Hypothalamus (tissue), 51 donors: ENCODE data around the gene TP53BP2.
"Not testable (repeated sequence)": the region's sequence is repeated elsewhere in the genome, so short reads cannot be mapped to it uniquely, and the experiment has no call there.

Experiments
- DNase-seq, 51 donors: peaks; one replicate each; lab custom pipeline; 2025; lab: John Stamatoyannopoulos, UW

TP53BP2 gene, protein sequence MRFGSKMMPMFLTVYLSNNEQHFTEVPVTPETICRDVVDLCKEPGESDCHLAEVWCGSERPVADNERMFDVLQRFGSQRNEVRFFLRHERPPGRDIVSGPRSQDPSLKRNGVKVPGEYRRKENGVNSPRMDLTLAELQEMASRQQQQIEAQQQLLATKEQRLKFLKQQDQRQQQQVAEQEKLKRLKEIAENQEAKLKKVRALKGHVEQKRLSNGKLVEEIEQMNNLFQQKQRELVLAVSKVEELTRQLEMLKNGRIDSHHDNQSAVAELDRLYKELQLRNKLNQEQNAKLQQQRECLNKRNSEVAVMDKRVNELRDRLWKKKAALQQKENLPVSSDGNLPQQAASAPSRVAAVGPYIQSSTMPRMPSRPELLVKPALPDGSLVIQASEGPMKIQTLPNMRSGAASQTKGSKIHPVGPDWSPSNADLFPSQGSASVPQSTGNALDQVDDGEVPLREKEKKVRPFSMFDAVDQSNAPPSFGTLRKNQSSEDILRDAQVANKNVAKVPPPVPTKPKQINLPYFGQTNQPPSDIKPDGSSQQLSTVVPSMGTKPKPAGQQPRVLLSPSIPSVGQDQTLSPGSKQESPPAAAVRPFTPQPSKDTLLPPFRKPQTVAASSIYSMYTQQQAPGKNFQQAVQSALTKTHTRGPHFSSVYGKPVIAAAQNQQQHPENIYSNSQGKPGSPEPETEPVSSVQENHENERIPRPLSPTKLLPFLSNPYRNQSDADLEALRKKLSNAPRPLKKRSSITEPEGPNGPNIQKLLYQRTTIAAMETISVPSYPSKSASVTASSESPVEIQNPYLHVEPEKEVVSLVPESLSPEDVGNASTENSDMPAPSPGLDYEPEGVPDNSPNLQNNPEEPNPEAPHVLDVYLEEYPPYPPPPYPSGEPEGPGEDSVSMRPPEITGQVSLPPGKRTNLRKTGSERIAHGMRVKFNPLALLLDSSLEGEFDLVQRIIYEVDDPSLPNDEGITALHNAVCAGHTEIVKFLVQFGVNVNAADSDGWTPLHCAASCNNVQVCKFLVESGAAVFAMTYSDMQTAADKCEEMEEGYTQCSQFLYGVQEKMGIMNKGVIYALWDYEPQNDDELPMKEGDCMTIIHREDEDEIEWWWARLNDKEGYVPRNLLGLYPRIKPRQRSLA

DNA sequence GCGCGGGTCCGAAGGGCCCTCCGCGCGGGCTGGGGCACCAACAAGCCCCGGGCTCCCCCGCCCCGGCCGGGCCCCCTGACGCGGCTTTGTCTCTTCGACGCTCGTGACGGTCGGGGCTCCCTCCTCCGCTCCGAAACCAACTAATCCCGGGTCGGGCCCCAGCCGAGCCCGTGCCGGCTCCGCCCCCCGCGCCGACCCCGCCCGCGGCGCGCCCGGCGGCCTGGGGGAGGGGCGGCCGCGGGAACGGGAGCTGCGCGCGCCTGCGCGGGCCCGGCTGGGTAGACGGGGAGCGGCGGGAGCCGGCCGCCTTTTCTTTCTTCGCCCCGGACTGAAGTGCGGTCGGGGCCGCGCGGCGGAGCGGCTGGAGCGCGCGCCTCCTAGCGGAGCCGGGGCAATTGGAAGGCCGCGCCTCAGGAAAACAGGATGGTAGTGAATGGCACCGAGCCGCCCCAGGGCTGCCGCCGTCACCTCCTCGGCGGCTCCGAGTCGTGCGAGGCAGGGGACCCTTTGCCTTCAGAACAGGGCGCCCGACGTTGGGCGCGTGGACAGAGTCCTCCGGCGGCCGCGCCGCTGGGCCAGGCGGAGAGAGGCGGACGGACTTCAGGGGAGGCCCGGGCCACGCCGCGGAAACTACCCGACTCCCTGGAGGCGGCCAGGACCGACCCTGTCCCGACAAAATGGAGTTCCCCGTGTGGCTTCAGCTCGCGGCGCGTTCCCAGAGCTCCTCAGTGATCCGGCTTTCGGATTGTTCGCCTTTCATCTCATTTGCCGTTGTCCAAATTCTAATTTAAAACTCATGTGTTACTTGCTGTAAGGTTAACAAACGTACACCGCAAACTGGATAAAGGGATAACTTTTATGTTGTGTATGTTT is at the start of gene TP53BP2:
Gene TP53BP2 (minus strand): TSS at position 138 of the 873 bp plus-strand sequence. CDS start 267 bp downstream, outside the sequence.
- DNase-seq, result peak; percentile 38 to 97 (median 85)

DNA sequence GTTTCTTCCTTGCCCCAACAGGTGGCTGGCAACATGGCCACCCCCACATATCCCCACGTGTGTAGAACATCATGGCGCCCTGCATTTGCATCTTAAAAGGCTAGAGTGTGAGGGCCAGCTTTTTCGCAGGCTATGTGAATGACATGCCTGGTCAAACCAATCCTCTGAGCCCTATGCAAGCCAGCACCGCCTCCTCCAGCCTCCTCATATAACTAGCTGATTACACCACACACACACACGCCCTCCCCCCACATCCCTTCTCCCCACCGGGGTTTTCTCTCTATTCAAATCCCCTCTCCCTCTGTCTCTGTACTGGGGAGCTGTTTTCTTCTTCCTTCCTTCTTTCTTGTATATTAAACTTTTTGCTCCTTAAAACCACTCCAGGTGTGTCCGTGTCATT is 44.7 kb upstream of the TP53BP2 start:
- not testable (repeated sequence) for DNase-seq

DNA sequence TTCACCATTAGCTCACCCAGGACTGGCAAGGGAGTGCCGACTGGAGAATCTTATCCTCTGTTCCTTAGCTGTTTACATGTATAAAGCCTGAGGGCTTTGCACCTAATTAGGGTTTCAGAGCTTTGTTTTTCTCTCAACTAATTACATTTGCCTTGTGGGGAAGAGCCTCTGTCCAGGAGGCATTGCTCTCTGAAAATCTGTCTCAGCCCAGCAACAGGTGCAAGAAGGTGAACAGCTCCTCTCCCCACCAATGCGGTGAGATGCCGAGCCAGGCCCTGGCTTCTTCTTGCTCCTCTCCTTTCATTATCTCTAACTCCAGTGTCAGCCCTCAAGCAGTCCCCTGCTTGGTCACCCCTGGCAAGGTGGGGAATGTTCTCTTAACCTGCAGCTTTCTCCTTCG is 43.6 kb upstream of the TP53BP2 start:
- not testable (repeated sequence) for DNase-seq

DNA sequence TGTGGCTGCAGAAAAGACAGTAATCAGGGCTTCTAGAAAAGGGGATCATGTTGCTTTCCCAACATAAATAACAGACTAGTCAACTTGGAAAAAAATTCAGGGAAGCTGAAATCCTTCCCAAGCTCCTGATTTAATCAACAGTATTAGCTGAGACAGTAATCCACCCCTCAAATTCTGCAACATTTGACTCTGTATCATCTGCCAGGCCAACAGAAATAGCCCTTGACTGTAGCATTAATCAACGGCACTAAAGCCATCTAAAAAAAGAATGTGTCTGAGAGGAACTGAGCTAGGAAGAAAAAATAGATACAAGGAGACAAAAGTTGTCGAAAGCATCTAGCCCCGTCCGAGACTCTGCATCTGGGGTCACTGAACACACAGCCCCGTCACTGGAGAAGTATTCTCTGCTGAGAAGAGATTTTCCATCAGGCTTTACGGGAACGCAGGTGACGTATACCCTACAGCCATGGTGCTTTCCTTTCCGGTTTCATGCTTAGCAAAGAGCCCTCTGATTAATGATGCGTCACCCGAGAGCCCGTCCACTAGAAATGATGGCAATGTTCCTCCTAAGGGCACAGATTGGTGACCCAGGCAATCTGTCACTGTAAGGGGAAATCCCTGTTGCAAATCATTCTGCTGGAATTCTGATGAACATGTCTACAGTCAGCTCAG is 42.1 kb upstream of the TP53BP2 start:
- DNase-seq, result no peak

DNA sequence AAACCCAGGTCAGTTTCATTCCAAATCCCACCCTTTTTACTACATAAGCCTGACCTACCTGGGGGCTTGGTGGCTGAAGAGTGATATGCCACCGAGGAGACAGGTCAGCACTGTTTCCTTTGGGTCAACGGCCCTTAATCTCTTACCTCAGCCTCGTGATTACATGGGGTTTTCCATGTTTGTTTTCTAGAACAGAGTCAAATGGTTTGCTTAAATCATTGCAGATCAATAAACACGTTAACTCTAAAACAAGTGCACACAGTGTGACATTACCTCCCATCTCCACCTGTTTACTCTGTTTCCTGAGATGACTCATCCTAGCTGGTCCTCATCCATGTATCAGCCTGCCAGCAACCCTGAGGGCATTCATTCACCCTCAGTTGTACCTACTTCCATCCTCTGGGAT is 40.8 kb upstream of the TP53BP2 start:
- DNase-seq, result no peak

DNA sequence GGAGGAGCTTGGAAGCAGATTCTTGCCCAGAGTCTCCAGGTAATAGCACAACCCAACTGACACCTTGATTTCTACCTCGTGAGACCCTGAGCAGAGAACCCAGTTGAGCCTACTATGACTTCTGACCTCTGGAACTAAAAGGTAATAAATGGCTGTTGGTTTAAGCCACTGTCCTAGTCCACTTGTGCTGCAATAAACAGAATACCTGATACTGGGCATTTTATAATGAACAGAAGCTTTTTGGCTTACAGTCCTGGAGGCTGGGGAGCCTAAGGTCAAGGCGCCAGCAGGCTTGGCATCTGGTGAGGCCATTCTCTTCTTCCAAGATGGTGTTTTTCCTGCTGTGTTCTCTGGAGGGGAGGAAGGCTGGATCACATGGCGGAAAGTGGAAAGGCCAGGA is 39.9 kb upstream of the TP53BP2 start:
- no peak for DNase-seq

DNA sequence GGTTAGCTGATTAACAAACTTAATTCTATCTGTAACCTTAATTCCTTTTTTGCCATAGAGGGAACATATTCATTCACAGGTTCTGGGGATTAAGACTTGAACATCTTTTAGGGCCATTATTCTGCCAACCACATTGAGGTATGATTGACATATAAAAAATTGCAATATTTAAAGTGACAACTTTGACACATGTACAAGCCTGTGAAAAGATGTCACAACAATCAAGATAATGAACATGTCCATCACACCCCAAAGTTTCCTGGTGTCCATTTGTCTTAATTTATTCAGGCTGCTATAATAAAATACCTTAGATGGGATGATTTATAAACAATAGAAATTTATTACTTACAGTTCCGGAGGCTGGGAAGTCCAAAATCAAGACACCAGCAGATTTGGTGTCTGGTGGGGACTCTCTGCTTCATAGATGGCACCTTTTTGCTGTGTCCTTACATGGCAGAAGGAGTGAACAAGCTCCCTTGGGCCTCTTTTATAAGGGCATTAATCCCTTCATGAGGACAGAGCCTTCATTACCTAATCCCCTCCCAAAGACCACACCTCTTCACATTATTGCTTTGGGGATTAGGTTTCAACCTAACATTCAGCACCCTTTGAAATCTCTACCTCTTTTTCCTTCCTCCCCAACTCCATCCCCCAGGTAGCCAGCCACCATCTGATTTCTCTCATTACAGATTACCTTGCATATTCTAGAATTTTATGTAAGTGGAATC is 33.0 kb upstream of the TP53BP2 start:
- no peak for DNase-seq

DNA sequence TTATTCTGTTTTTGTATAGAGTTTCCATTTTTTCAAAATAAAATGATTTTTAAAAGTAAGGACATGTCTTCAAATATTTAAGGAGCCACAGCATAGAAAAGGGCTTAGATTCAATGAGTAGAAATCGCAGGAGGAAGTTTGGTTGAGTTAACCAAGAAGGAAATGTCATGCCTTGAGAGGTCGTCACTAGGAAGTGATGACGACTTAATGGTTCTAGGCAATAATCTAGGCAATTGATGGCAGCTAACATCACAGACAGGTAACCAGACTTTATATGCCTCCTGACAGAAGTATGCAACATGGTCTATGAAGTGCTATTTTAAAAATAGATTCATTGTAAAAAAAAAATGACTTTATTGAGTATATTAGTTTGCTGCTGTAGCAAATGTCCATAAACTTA is 32.1 kb upstream of the TP53BP2 start:
- DNase-seq, result no peak

DNA sequence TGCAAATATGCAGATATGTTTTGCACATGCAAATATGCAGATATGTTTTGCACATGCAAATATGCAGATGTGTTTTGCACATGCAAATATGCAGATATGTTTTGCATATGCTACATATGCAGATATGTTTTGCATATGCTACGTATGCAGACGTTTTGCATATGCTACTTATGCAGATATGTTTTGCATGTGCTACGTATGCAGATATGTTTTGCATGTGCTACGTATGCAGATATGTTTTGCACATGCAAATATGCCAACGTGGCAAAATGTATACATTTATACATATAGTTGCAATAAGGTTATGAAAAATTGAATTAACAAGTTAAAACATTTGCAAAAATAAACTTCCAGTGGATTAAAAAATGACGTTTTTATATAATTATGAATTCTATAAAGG is 30.8 kb upstream of the TP53BP2 start:
- DNase-seq, result no peak

DNA sequence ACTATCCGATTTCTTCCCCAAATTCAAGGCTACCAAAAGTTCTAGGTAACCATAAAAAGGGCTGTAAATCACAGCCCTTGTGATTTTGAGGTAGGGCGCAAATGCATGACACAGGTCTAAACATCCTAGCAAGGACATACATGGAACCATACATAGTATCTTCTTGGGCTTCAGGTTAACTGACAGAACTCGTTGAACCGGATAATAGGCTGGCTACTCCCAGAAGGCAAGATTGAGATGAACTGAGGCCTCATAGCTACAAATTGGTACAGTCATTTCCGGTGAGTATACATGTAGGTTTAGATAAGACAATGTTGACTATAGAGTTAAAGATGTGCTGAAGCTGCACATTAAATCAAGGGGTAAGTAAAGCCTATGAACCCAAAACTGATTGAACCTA is 27.3 kb upstream of the TP53BP2 start:
- DNase-seq, result no peak

DNA sequence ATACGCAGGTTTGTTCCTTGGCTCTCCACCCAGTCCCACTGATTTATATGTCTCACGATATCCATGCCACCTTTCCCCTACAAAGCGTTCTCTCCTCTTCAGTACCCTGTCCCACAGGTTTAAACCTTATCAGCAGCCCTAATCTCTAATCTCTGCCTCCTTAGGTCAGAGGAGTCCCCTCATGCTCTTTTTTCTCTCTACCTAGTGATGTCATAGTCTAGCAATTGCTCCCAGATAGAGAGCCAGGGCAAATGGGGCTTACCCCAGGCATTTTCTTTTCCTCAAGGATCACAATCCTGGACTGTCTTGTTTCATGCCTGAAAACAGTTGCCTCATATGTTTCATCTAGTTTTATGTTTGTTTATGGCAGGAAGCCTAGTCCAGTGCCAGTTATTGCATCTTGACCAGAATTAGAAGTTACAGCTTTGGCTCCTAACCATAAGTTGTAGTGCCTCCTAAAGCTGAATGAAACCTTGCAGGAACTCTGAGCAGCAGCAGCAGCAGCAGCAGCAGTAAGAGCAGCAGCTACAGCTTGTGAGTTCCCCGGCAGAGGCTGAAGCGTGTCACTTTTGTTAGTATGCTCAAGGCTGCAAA is 26.7 kb upstream of the TP53BP2 start:
- no peak for DNase-seq

DNA sequence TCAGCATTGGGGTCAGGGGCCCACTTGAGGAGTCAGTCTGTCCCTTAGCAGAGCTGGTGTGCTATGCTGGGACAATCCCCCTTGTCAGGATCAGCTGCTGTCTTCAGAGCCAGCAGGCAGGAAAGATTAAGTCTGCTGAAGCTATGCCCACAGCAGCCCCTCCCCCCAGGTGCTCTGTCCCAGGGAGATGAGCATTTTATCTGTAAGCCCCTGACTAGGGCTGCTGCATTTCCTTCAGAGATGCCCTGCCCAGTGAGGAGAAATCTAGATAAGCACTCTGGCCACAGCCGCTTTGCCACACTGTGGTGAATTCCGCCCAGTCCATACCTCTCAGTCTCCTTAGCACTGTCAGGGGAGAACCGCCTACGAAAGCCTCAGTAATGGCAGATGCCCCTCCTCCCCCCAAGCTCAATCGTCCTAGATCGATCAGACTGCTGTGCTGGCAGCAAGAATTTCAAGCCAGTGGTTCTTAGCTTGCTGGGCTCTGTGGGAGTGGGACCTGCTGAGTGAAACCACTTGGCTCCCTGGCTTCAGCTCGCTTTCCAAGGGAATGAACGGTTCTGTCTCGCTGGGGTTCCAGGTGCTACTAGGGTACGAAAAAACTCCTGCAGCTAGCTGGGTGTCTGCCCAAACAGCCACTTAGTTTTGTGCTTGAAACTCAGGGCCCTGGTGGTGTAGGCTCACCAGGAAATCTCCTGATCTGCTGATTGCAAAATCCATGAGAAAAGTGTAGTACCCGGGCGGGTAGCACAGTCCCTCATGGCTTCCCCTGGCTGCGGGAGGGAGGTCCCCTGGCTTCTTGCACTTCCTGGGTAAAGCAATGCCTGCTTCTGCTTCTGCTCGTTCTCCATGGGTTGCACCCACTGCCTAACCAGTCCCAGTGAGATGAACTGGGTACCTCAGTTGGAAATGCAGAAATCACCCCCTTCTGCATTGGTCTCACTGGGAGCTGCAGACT is 25.1 kb upstream of the TP53BP2 start:
- DNase-seq, result peak in 4 of 51 donors; percentile 1 to 26 (median 2)

DNA sequence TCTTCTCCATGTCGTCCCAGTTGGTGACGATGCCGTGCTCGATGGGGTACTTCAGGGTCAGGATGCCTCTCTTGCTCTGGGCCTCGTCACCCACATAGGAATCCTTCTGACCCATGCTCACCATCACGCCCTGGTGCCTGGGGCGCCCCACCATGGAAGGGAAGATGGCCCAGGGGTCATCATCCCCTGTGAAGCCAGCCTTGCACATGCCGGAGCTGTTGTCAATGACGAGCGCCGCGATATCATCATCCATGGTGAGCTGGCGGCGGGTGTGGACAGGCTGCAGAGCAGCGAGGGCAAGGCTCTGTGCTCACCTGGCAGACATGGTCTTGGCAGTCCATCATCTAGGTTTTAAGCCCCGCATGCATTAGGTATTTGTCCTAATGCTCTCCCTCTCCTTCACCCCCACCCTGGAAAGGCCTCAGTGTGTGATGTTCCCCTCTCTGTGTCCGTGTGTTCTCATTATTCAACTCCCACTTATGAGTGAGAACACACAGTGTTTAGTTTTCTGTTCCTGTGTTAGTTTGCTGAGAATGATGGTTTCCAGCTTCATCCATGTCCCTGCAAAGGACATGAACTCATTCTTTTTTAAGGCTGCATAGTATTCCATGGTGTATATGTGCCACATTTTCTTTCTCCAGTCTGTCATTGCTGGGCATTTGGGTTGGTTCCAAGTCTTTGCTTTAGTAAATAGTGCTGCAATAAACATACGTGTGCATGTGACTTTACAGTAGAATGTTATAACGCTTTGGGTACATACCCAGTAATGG is 19.0 kb upstream of the TP53BP2 start:
- DNase-seq, result not testable (repeated sequence)

DNA sequence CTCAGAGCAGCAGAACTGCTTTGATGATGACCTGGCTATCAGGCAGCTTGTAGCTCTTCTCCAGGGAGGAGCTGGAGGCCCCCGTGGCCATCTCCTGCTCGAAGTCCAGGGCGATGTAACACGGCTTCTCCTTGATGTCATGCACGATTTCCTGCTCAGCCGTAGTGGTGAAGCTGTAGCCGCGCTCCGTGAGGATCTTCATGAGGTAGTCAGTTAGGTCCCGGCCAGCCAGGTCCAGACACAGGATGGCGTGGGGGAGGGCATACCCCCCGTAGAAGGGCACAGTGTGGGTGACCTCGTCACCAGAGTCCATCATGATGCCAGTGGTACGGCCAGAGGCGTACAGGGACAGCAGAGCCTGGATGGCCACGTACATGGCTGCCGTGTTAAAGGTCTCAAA is 18.3 kb upstream of the TP53BP2 start:
- DNase-seq, result no peak

DNA sequence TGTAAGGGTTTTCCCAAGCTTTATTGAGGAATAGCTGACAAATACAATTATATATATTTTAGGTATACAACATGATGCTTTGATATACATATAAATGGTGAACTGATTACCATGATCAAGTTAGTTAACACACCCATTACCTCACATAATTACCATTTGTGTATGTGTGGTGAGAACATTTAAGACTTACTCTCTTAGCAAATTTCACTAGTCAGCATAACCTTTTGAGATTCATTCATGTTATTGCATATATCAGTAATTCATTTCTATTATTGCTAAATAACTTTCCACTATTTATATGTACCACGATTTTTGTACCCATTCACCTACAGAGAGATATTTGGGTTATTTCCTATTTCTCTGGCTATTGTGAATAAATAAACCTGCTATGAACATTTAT is 16.2 kb upstream of the TP53BP2 start:
- no peak for DNase-seq

DNA sequence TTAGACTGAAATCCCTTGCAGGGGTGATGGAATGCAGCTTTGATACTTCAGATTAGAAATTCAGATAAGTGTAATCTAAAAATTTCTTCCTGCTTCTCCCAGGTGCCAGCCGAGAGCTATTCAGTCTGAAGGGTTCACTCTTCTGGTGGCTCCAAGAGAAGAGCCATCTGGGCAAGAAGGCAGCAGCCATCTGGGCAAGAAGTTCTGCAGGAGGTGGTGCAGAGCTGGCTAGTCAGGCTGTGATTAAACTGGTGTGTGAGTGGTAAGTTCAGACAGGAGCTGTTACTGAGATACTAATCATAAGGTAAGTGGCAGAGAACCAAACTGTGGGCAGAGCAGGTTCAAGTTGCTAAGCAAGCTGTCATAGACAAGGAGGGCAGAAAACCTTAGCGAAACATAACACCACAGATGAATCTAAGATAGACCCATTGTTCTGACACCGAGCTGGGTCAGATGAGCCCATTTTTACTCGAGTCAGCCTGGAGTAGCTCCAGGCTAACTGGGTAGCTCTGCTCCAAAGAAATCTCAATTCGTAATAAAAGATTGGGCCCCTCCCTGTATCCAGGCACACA is 14.4 kb upstream of the TP53BP2 start:
- DNase-seq, result no peak
